Adrenal gland (tissue), 5 donors: ENCODE results near the gene CSNK1G1.

Source experiments
- POLR2A ChIP-seq, 2 donors: fragments of 450-650 bp; IDR thresholded peaks; one replicate each; pipeline ENCODE4 v1.6.1; 2017; ENCODE audit warnings: antibody characterized with exemption in 2 of 2, mild to moderate bottlenecking in 2 of 2, moderate library complexity in 1 of 2
- TF ChIP-seq, protein P1 (sequence below), 6 experiments: fragments of 450-650 bp in 4 of 6; fragments of 200-600 bp in 2 of 6; sonication (generic) in 1 of 6; IDR thresholded peaks; 1 replicate in 5 of 6; 2 replicates in 1 of 6; pipeline versions ENCODE4 v1.5.1 to v1.8.0; 2016 to 2021; ENCODE audit warnings: antibody characterized with exemption in 6 of 6, mild to moderate bottlenecking in 2 of 6, moderate library complexity in 1 of 6
- donor health status: DM: no; HTN: no; CAD: no.

DNA sequence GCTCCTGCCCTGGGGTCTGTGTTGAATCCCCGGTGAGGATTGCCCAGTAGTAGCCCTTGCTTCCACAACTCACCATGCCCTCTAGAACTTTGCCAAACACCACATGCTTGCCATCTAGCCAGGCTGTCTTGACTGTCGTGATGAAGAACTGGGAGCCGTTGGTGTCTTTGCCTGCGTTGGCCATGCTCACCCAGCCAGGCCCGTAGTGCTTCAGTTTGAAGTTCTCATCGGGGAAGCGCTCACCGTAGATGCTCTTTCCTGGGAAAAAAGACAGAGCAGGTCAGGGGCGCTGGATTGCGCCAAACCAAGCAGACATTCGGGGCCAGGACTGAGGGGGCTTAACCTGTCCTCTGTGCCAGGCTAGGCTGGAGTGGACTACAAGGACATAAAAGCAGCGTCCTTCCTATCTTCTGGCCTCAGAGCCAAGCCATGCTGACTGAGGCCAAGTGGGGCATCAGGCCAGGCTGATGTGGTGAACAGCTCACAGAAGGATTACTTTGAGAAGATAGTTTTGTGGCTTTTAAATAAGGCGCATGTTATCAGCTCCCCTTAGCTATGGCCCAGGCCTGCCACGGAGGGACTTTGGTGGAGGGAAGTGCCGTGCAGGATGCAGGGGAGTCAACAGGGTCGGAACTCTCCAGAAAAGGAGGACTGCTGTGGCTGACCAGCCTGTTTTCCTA lies 199.2 kb downstream of the CSNK1G1 start:
- TF ChIP-seq, protein P1, sequence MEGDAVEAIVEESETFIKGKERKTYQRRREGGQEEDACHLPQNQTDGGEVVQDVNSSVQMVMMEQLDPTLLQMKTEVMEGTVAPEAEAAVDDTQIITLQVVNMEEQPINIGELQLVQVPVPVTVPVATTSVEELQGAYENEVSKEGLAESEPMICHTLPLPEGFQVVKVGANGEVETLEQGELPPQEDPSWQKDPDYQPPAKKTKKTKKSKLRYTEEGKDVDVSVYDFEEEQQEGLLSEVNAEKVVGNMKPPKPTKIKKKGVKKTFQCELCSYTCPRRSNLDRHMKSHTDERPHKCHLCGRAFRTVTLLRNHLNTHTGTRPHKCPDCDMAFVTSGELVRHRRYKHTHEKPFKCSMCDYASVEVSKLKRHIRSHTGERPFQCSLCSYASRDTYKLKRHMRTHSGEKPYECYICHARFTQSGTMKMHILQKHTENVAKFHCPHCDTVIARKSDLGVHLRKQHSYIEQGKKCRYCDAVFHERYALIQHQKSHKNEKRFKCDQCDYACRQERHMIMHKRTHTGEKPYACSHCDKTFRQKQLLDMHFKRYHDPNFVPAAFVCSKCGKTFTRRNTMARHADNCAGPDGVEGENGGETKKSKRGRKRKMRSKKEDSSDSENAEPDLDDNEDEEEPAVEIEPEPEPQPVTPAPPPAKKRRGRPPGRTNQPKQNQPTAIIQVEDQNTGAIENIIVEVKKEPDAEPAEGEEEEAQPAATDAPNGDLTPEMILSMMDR (IDR thresholded peaks at IDR 0.05), result no peak
- no peak for TF ChIP-seq POLR2A (IDR thresholded peaks at IDR 0.05)
